Dedifferentiated amniotic fluid mesenchymal stem cell (primary cell): Measurements from ENCODE around the gene SASS6.

Experiments used
- DNase-seq: peaks from one replicate; pipeline ENCODE4 v3.0.0-alpha.2; 2016; ENCODE audit errors: extremely low spot score

The SASS6 gene, protein sequence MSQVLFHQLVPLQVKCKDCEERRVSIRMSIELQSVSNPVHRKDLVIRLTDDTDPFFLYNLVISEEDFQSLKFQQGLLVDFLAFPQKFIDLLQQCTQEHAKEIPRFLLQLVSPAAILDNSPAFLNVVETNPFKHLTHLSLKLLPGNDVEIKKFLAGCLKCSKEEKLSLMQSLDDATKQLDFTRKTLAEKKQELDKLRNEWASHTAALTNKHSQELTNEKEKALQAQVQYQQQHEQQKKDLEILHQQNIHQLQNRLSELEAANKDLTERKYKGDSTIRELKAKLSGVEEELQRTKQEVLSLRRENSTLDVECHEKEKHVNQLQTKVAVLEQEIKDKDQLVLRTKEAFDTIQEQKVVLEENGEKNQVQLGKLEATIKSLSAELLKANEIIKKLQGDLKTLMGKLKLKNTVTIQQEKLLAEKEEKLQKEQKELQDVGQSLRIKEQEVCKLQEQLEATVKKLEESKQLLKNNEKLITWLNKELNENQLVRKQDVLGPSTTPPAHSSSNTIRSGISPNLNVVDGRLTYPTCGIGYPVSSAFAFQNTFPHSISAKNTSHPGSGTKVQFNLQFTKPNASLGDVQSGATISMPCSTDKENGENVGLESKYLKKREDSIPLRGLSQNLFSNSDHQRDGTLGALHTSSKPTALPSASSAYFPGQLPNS

DNA sequence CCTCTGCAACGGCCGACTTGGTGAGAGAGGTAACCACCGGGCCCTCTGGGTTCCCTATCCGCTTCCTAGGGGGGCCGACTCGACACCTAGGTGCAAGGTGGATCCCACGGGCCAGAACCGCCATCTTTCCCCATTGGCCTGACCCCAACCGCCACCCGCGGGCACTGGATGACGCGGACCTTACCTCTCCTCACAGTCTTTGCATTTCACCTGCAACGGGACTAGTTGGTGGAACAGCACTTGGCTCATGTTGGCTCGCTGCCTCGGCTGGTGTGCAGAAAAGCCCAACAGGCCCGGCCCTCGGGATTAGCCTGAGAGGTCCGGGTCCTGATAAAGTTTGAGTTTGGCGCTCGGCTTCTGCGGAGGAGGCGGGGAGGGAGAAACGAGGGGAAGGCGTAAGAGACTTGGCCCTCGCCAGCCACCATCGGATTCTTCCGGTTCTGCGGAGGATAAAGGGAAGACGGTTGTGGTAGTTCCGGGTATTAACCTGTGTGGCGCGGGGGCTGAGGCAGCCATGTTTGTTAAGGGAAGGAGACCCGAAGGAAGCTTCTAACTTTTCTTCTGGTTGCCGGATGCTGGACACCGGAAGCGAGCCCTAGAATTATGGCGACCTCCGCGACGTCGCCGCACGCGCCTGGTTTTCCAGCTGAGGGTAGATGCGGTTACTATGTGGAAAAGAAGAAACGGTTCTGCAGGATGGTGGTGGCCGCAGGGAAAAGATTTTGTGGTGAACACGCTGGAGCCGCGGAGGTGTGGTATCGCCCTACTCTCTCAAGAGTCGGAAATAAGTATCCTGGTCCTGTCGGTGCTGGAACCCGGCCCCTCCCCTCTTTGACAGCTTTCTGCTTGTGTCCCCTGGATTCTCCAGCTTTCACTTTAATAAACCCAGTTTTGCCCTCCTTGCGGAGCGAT is at the start of gene SASS6, which contains the start of gene TRMT13:
SASS6 (minus strand) TSS at position 365 of the 912 bp plus-strand sequence; CDS start at position 249, 116 bp downstream.
TRMT13 (plus strand) TSS at position 598 of the 912 bp plus-strand sequence; CDS start at position 604, 6 bp downstream.
- DNase-seq: peak; percentile 99

DNA sequence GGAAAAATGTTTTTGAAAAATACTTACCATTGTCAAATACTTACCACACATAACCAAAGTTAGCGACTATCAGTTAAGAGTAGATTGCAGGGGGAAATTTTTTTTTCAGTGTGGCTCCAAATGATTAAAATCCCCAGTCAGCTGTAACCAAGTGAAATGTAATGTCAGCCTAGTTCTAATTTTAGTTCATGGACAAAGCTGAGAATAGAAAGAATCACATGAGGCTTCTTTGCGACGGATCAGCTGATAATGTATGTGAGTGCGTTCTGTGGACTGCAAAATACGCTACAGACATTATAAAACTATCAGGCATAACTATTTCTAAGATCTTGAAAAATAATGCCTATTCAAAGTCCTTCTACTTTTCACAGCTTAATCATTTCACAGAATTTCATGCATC is 45.4 kb upstream of the SASS6 start, which contains the start of gene LRRC39:
LRRC39 (minus strand) TSS at position 166 of the 400 bp plus-strand sequence. CDS start 9,740 bp downstream, outside the sequence.
- DNase-seq: no peak

DNA sequence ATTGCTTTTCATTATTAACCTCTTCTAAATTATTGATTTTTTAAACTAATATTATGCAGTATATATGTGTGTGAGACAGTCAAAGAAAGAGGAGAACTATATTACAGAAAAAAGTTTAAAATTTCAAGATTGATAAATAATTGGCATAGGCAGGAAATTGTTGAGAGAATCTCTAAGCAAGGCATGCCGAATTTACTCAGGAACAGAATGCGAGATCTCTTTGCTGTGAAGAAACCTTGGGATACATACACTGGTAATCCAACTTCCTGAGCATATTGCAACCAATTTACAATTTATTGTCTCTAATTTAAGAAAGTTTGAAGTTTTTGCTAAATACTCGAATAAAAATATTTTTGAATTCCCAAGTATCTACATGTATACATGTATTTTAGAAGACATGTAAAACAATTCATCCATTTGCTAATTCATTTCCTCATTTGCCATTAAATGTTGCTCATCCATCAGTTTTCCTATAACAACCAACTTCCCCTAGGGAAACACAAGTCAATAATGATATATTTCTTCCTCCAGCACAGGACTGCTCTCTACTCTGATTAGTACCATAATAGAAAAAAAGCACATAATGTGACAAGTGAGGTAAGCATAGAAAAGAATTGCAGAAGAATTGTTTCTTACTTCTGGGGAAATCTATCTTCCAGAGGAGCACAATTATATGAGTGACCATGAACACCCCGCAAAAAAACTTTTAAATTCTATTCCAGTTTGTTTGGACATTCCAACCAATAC is 44.7 kb upstream of the SASS6 start:
- no peak for DNase-seq

DNA sequence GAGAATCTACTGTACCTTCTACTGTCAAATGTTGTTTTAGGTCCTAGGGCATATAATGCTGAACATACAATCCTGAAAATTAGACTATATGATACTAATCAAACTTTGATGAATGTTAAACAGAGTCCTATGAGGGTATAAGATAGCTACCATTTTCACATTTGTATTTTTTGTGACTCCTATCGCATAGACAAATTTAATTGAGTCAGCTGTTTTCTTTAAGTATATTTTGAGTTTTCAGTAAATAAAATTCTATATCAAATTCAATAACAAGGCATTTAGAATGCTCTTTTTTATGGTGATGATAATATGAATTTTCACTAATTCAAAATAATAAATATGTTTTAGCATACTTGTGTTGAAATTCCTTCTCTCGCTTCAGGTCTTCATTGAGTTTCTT is 35.3 kb upstream of the SASS6 start:
- no peak for DNase-seq

DNA sequence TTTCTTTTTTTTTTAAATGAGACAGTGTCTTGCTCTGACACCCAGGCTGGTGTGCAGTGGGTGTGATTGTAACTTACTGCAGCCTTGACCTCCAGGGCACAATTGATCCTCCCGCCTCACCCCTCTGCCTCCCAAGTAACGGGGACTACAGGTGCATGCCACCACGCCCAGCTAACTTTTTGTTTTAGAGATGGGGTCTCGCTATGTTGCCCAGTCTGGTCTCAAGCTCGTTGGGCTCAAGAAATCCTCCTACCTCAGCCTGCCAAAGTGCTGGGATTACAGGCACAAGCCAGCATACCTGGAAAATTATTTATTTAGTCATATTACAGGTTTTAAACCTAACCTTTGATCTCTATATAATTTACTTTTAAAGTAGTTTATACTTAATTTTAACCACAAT is 32.0 kb upstream of the SASS6 start:
- DNase-seq: no peak

DNA sequence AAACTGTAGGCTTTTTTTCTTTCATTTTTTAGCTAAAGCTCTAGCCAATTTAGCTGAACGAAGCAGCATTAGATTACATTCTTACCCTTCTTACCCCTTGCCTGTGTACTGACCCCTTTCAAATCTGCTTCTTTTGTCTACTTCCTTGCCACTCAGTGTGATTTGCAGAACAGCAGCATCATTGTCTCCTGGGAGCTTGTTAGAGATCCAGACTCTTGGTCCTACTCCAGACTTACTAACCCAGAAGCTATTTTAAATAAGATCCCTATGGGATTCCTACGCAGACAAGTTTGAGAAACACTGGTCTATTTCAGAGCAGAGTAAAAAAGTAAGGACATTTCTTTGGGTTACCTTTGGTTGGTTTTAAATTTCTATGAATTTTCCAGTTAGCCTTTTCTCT is 31.5 kb upstream of the SASS6 start:
- peak; percentile 66 for DNase-seq

DNA sequence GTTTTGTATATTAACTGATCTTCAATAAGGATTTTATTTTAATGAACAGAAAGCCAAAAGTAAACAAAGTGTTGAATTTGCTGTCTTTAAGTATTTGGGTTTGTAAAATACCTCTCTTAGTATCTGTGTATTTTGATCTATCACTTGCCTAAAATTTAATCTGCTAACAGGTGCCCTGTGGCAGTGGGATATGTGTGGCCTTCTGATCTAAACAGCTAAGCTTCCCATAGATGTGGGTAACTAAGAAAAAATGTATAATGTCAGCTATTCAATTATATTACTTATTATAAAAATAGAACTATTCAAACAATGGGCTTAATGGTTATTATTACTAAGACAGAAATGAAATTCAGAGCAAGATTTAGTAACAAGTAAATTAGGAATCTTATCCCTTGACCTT is 30.2 kb upstream of the SASS6 start:
- DNase-seq: no peak

DNA sequence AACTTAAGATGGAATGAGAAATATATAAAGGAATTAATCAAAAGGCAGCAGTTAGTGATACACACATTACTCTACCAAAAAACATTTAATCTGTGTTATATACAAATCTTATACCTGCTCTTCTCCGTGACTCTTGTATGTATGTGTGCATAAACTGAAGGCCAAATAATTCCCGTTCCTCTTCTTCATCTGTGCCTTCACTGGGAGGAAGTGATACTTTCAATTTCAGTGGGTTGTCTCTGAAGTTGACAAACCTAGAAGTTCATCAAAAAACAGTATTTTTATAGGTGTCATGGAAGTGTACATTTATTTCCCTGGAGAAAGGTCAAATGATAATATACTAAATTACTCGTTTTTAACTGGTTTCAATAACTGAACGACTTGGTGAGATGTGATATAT is 19.5 kb upstream of the SASS6 start:
- no peak for DNase-seq

DNA sequence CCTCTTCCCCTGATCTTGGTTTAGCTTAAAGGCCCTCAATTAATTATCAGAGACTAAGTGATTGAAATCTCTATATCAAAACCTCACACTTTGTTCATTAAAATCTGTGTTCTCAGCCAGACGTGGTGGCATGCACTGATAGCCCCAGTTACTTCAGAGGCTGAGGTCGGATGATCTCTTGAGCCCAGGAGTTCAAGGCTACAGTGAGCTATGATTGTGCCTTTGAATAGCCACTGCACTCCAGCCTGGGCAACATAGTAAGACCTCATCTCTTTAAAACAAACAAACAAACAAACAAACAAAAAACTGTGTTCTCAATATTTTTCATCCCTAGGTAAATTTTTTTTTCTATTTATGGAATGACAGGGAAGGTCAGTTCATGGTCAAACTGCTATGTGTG is 18.9 kb upstream of the SASS6 start:
- no peak for DNase-seq

DNA sequence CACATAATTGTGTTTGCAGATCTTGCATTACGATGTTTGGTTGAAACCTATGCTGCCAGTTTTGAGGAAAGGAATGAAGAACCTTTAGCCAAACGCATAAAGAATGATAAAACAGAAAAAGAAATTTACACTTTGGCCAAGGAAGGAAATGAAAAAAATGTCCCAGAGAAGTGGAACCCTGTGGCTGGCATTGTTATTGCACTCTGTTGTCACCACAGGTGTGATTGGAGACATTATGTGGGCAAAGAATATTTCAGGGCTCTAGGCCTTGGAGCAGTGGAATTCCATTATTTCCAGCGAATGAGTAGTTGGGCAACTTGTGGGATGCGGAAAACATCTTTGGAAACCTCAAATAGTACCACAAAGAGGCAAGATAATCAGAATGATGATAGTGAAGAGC is 15.1 kb upstream of the SASS6 start:
- DNase-seq: no peak

DNA sequence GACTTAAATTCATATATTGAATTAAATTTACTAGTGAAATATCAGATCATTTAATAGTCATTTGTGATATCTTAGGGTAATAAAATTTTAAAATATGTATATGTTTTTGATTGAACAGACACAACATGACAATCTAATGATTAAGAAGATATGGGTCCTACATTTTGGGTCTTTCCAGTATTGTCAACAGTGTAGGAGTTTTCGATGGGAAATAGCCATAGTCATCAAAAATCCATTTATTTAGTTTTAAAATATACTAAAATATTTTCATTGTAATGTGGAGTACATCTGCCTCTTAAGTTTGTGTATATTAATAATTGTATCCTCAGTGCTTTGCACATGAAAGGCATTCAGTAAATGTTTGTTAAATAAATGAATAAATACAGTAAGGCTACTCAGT is 14.2 kb upstream of the SASS6 start:
- no peak for DNase-seq

DNA sequence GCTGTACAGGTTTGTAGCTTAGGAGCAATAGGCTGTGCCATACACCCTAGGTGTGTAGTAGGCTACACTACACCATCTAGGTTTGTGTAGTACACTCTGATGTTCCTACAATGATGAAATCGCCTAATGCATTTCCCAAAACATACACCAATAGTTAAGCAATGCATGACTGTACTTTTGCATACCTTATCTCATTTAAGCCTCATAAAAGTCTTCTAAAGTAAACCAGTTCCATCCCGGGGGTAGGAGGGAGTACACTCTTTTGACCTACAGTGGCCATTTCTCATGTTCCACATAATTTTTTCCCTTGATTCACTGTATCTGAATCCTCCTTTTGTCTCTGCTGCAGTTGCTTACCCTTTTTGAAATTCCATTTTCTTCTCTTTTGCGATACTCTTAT is 12.4 kb upstream of the SASS6 start:
- no peak for DNase-seq

DNA sequence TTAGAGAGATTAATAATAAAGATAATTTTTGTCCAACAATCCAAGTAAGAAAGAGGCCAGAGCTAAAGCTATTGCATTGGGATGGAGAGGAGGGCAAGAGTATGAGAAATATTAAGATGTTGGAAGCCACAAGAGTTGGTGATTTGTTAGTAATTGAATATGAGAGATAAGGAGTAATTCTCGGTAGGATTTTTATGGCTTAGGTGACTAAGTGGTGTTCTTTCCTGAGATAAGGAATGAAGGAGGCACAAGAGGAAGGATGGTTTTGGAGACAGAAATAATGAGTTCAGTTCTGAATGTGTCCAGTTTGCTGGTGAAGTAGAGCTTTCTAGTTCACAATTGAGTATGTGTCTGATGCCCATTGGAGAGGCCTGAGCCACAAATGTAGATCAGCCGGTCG is 9.6 kb upstream of the SASS6 start:
- no peak for DNase-seq

DNA sequence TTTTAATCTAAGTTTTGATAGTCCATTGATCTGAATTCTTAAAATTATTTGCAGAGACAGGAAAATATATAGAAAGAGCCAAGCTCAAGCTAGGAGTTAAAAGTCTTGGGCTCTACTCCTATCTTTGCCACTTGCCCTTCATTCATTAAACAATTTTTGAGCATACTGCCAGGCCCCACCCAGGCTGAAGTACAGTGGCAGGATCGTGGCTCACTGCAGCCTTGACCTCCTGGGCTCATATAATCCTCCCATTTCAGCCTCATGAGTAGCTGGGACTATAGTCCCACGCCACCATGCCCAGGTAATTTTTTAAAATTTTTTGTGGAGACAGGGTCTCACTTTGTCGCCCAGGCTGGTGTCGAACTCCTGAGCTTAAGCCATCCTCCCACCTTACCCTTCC is 8.5 kb upstream of the SASS6 start:
- DNase-seq: no peak

DNA sequence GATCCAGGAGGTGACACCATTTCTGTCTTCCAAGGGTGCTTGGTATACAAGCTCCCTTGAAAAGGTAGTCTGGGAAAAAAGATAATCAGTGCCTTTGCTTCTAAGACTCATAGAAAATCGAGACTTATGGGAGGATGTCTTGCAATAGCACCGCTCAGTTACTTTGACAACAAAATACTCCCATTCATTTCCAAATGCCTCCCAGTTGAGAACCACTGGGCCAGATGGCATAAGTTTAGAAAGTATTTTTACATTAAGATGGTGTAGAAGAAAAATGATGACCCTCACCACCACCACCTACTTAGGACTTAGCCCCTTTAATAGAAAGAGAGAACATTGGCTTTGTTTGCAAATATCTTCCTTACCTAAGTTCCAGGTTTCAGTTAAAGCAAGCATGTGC is 4.9 kb upstream of the SASS6 start:
- no peak for DNase-seq

DNA sequence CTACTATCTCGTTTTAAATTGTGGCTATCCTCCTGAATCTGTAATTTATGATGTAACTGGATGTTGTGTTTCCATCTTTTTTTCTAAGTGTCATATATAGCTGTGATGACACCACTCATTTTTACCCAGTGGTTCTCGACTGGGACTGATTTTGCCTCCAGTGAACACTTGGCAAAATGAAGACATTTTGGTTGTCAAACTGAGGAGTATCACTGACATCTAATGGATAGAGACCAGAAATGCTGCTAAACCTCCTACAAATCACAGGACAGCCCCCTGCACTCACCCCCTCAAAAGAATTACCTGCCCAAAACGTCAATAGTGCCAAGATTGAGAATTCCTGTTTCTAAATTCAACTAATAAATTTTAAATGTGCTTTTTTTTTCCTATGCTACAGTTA is 2.1 kb upstream of the SASS6 start:
- no peak for DNase-seq

DNA sequence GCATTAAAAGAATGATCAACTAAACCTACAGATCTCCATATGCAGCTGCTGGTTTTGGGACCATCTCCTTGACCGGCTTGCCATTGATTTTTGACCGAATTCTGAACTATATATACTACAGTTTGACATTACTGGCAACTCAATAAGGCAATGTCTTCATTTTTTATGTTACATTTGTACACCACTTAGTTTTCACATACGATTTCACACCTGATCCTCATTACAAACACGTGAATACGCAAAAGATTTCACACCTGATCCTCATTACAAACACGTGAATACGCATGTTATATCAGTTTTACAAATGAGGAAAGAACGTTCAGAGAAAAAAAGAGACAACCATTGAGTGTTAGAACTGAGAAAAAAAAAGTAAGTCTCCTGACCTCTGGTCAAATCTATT is 1.1 kb downstream of the SASS6 start:
- DNase-seq: no peak

DNA sequence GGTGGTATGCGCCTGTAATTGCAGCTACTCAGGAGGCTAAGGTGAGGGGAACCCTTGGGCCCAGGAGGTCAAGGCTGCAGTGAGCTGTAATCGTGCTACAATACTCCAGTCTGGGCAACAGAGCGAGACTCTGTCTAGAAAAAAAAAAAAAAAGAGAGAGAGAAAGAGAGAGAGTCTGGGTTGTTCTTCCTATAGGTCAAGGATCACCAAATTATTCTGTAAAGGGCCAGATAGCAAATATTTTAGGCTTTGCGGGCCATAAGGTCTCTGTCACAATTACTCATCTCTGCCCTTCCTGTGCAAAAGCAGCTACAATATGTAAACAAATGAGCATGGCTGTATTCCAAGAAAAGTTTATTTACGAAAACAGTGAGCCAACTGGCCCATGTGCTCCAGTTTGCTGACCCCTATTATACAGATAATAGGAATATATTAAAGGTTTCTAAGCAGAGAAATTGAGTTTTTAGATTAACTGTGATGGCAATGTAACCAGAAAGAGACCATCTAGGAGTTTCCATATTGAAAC is 2.1 kb downstream of the SASS6 start:
- no peak for DNase-seq

DNA sequence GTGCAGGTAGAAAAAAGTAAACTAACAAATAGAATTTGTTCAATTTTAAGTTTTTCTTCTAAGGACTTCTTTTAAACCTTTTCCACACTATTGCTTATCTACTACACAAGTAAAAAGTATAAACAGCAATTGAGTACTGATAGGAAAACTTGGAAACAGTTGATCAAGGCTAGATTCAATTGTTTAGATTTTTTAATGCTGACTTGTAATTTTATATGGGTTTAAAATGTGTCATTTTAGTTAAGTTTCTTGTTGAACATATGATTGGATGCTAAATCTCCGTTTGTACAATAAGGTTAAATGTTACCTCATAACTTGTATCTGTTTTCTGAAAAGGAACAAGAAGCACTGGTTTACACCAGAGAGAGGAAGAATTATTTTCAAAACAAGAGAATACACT is 5.5 kb downstream of the SASS6 start:
- DNase-seq: no peak

DNA sequence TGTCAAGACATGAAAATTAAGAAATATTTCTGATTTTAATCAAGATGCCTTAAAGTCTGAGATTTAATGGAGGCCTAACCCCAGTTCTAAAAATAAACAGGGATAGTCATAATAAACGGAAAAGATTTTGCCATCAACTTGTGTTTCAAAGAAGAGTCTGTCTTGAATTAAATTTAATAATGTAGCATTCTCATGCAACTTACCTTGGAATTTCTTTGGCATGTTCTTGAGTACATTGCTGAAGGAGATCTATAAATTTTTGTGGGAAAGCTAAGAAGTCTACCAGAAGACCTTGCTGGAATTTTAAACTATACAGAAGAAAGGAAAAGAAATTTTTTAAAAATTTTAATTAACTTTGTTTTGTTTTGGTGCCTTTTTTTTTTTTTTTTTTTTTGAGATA is 10.6 kb downstream of the SASS6 start:
- DNase-seq: no peak

DNA sequence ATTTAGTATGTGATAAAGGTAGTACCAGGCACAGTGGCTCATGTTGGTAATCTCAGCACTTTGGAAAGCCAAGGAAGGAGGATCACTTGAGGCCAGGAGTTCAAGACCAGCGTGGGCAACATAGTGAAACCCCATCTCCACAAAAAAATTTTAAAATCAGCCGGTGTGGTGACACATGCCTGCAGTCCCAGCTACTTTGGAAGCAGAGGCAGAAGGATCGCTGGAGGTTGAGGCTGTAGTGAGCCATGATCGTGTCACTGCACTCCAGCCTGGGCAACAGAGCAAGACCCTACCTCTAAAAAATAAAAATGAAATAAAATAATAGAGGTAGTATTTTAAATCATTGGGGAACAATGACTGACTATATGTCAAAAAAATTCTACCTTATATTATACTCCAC is 17.2 kb downstream of the SASS6 start:
- DNase-seq: no peak
